T-helper 22 cell (primary cell): Measurements from ENCODE around the gene FAM184A.
"Not testable (repeated sequence)": the region's sequence is repeated elsewhere in the genome, so short reads cannot be mapped to it uniquely, and the experiment has no call there.

Experiments
- DNase-seq: peaks from one replicate; pipeline ENCODE4 v3.0.0-alpha.2; 2020; ENCODE audit warnings: low read depth

Gene FAM184A

DNA sequence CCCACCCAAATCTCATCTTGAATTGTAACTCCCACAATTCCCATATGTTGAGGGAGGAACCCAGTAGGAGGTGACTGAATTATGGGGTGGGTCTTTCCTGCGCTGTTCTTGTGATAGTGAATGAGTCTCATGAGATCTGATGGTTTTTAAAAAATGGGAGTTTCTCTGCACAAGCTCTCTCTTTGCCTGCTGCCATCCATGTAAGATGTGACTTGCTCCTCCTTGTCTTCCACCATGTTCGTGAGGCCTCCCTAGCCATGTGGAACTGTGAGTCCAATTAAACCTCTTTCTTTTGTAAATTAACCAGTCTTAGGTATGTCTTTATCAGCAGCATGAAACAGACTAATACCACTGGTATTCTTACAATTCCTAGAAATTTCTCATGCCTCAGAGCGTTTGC lies 69.2 kb downstream of the FAM184A start:
- not testable (repeated sequence) for DNase-seq

- DNase-seq, result no peak
Measured at GRCh38 chr6:119006974-119007373, 71.5 kb downstream of the FAM184A start.

DNA sequence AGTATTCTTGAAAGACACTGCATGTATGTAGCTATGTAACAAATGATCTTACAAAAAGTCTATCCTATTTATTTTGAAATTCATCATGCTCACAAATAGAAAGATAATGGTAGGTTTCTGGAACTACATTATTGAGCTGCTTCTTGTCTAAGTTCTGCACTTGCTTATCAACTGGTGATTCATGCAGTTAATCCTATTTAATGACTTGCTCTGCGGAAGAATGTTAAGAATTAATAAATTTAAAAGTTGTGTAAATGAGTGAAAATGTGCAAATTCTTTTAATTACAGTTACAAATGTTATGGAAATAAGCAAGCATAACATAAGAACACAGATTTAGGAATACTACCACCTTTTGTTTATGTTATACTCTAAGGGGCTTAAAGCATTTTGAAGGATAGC lies 76.4 kb downstream of the FAM184A start:
- no peak for DNase-seq

DNA sequence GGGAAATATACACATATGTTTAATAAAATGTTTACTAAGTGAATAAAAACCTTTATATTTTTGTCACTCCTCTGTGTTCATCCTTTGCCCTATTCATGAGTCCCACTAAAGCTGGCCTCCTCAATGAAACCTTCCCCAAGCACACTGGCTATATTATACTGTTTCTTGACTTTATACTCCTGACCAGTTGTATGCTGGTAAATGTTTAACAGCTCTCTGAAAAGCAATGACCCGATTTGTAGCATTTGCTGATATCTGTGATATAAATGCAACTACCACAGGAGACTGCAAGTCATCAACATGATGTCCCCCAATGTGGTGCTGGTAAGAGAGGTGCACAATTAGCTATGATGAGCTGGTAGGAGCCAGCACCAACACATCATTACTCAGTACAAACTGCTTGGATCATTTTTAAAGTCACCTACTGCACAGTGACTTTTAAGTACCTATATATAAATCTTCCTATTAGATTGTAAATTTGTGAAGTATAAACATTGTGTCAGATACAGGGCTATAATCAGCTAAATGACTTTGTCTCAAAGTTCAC lies 78.9 kb downstream of the FAM184A start:
- DNase-seq, result no peak

DNA sequence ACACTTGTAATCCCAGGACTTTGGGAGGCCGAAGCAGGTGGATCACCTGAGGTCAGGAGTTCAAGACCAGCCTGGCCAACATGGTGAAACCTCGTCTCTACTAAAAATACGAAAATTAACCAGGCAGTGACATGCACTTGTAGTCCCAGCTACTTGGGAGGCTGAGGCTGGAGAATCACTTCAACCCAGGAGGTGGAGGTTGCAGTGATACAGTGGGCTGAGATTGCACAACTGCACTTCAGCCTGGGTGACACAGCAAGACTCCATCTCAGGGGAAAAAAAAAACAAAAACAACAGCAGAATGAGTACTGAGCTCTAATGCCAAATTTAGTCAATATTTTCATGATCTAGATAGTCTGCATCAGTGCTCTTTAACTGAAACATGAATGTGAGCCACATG lies 81.0 kb downstream of the FAM184A start:
- DNase-seq, result not testable (repeated sequence)

GRCh38 chr6:118996289-118996820 lies 82.1 kb downstream of the FAM184A start:
- no peak for DNase-seq

- no peak for DNase-seq
Measured at GRCh38 chr6:118993803-118994251, 84.6 kb downstream of the FAM184A start.

DNA sequence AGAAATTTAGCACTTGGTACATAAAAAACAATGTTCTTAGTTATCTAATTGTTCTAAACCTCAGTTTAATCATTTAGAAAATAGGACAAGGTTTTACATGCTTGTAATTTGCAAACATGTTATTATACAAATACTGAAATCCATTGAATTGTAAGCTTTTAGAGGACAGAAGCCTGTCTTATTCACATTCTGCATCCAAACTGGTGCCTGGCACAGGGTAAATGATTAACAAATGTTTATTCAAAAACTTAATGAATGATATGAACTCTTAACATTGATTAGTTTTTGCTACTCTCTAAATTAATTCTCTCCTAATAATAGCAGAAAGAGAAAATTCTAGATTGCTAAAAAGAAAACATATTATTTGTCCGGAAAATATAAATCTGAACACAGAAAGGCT lies 85.1 kb downstream of the FAM184A start:
- no peak for DNase-seq

DNA sequence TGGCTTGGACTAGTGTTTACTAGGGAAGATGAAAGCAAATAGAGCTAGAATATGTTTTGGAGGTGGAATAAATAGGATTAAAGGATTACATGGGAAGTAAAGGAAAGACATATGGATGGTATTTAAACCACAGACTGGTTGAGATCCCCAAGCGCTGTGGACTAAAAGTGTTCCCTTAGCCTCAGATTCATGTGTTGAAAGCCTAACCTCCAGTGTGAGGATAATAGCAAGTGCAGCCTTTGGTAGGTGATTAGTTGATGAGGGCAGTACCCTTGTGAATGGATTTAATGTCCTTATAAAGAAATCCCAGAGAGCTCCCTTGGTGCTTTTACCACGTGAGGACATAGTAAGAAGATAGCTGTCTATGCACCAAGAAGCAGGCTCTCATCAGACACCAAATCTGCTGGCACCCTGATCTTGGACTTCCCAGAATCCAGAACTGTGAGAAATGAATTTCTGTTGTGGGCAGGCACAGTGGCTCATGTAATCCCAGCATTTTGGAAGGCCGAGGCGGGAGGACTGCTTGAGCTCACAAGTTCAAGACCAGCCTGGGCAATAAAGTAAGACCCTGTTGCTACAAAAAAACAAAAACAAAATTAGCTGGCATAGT lies 86.2 kb downstream of the FAM184A start:
- no peak for DNase-seq

DNA sequence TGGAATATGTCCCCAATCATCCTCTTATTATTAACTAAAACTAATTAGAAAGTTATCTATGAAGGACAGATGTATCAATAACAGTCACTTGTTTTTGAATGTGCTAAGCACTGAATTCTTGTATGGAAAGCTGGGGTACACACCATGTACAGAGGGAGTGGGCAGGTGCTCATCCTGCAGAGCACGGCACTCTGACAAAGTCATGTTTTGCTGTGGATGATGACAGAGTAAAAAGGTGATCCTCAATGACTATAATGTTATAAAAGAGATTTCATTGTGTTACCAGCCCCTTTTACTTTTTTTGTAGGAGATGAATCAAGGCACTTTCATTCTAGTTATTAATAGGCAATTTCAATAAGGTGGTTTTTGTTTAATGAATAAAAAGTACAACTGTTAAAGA lies 92.2 kb downstream of the FAM184A start:
- DNase-seq, result no peak

DNA sequence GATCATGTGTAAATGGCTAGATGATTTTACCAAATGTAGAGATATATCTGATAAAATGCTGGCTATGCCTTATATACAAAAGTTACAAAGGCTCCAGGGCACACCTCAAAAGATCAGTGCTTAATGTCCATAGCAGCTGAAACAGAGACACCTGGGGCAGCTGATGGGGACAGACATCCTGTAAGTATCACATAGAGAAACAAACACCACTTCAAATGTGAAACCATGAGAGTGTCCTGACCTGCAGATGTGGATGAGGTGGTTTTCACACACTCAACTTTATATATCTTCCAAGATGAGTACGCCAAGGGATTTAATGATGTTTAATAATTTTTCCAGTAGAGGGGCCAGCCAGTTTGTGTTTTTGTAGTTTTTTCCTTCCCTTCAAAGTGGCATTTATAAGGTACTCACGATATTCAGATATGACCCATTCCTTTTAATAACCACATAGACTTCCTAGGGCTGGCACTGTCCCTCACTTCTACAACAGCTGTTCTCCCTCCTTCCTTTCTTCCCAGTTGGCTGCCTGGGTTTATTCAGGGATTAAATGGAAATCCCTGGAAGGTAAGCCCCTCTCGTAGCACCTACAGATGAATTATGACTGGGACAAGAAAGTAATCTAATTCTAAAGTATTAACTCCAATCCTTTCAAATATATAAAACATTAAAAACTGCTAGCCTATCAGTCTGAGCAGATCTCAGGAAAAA lies 93.2 kb downstream of the FAM184A start:
- no peak for DNase-seq

DNA sequence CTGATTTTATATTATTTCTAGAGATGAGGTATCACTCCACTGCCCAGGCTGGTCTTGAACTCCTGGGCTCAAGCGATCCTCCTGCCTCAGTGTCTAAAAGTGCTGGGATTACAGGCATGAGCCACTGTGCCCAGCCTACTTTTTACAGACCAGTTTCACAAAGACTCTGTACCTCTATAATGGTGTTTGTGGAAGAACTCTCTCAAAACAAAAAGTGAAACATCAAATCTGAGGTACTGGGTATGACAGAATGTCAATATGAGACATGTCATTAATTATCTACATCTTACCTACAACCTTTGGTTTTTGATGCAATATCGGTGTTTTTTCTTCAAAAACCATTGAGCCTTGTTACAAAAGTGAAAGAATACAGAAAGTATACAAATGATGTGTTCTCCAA lies 94.1 kb downstream of the FAM184A start:
- no peak for DNase-seq

DNA sequence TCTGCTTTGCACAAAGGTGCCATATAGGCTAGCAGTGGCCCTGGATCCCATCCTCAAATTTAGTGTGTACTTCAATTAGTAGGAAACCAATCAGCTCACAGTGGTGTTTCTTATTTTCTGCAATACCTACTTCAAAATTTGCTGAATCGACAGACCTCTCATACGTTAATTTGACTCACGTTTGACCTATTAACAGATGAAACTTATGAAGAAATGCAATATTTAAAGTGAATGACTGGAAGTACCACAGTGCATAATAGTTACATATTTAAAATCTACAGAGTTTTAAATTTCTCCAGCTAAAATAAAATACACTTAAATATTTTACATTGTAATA lies 95.9 kb downstream of the FAM184A start:
- DNase-seq, result no peak

GRCh38 chr6:118981884-118982574 lies 96.4 kb downstream of the FAM184A start:
- no peak for DNase-seq

DNA sequence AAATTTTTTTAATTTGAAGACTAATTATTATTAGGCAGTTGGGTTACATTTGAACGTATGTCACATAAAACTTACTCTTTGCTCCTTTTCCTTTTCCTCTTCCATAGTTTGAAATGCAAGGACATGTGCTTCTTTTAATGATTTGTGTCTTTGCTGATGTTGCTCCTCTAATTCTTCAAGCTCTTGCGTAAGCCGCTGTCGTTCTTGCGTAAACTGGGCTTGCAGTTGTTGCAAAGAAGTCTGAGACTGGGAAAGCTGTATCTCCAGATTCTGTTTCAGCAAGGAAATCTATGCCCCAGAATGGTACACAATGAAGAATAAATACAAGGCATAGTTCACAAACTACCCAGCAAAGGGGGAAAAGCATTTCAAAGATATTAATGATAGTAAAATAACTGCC lies 98.4 kb downstream of the FAM184A start:
- DNase-seq, result no peak

- DNase-seq, result no peak
Measured at GRCh38 chr6:118974790-118975189, 103.7 kb downstream of the FAM184A start.

- DNase-seq, result no peak
Measured at GRCh38 chr6:118971682-118972081, 106.8 kb downstream of the FAM184A start.

- DNase-seq, result no peak
Measured at GRCh38 chr6:118970866-118971265, 107.6 kb downstream of the FAM184A start.

DNA sequence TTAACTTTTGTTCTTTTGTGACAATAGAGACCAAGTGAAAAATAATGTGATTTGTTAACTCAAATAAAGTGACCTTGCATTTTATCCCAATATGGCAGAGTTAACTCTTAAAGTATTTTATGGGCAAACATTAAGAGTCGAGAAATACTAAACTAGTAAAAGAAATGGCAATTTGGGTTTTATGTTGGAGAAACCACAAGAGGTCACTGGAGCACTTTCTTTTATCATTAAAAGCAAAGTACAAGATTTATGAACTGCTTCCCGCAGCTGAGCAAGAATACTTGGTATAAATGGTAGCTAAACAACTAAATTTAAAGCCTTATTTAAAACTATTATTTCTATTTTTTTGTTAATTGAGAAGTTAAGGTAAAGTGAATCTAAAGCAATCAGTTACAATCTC lies 110.0 kb downstream of the FAM184A start:
- DNase-seq, result no peak

DNA sequence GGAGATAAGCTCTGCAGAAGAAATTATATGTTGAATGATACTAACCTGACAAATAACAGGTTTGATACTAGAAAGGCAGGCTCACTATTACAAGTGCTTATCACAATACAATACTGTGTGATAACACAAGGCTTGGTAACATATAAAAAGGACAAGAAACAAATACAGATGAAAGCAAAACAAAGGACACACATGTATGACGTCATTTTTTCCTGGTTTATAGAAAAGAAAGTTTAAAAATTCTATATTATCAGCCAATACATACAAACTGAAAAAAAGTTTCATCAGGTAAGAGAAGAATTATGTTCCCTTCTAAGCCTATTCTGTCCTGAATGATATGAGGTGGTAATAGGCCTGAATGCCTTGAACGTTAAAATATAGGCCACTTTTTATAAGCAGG lies 111.2 kb downstream of the FAM184A start:
- DNase-seq, result no peak

- no peak for DNase-seq
Measured at GRCh38 chr6:118965843-118966370, 112.6 kb downstream of the FAM184A start.

GRCh38 chr6:118965371-118965770 lies 113.1 kb downstream of the FAM184A start:
- no peak for DNase-seq

- no peak for DNase-seq
Measured at GRCh38 chr6:118963003-118963402, 115.5 kb downstream of the FAM184A start.
